Activated CD8-positive, alpha-beta memory T cell treated with anti-CD3 and anti-CD28 coated beads for 4 hours (primary cell): ENCODE measurements around the gene MRPL36.
"Not testable (repeated sequence)": the region's sequence is repeated elsewhere in the genome, so short reads cannot be mapped to it uniquely, and the experiment has no call there.

ENCODE experiments used
- DNase-seq, 2 donors: peaks; one replicate each; pipeline ENCODE4 v3.0.0-alpha.2; 2020; ENCODE audit warnings: low read depth in 2 of 2

MRPL36 gene

GRCh38 chr5:1796371-1797102 lies 3.1 kb downstream of the MRPL36 start:
- no peak for DNase-seq

GRCh38 chr5:1795931-1796330 lies 3.7 kb downstream of the MRPL36 start:
- DNase-seq: no peak

GRCh38 chr5:1795506-1795905 lies 4.1 kb downstream of the MRPL36 start:
- DNase-seq: no peak

GRCh38 chr5:1794901-1795290 lies 4.7 kb downstream of the MRPL36 start:
- DNase-seq: no peak

GRCh38 chr5:1793966-1794900 lies 5.4 kb downstream of the MRPL36 start:
- no peak for DNase-seq

- DNase-seq: no peak
Observed at GRCh38 chr5:1793301-1793740, 6.3 kb downstream of the MRPL36 start.

GRCh38 chr5:1792842-1793266 lies 6.8 kb downstream of the MRPL36 start:
- DNase-seq: peak; percentile 51 to 57

GRCh38 chr5:1791176-1791575 lies 8.5 kb downstream of the MRPL36 start:
- no peak for DNase-seq

GRCh38 chr5:1789834-1790471 lies 9.7 kb downstream of the MRPL36 start:
- DNase-seq: no peak

- DNase-seq: not testable (repeated sequence)
Observed at GRCh38 chr5:1789438-1789833, 10.2 kb downstream of the MRPL36 start.

- no peak for DNase-seq
Observed at GRCh38 chr5:1788828-1789227, 10.8 kb downstream of the MRPL36 start.

- no peak for DNase-seq
Observed at GRCh38 chr5:1788200-1788599, 11.4 kb downstream of the MRPL36 start.

GRCh38 chr5:1787472-1788047 lies 12.1 kb downstream of the MRPL36 start:
- no peak for DNase-seq

- no peak for DNase-seq
Observed at GRCh38 chr5:1786621-1787471, 12.8 kb downstream of the MRPL36 start.

GRCh38 chr5:1785984-1786383 lies 13.7 kb downstream of the MRPL36 start:
- DNase-seq: no peak

- no peak for DNase-seq
Observed at GRCh38 chr5:1785062-1785461, 14.6 kb downstream of the MRPL36 start.

- no peak for DNase-seq
Observed at GRCh38 chr5:1784197-1785050, 15.2 kb downstream of the MRPL36 start.

- DNase-seq: no peak
Observed at GRCh38 chr5:1783216-1783554, 16.5 kb downstream of the MRPL36 start.

- no peak for DNase-seq
Observed at GRCh38 chr5:1782385-1783215, 17.0 kb downstream of the MRPL36 start.
